ENCODE data around the gene FGF4.

GRCh38 chr11:69748637-69749036 is 26.5 kb downstream of the FGF4 start:
- TF ChIP-seq POLR2A (IDR thresholded peaks at IDR 0.05) (no peak), CTCF (IDR thresholded peaks at IDR 0.05) (no peak)
